GM21737 (cell line): ENCODE results near the gene C6orf15.

Experiments
- ATAC-seq: cut with Tn5 transposase; IDR thresholded peaks from one replicate; pipeline ENCODE4 v1.9.1; 2021; ENCODE audit warnings: mild to moderate bottlenecking, moderate library complexity; ENCODE audit not compliant: unreplicated experiment

Gene C6orf15

GRCh38 chr6:31112478-31112877 is at the start of gene C6orf15:
C6orf15 (minus strand) TSS chr6:31112575; CDS start chr6:31112555, 20 bp downstream.
- no peak for ATAC-seq

GRCh38 chr6:31161216-31162126 is 49.1 kb upstream of the C6orf15 start:
- ATAC-seq: no peak

- ATAC-seq: peak; percentile 5
Measured at GRCh38 chr6:31158863-31159855, 46.8 kb upstream of the C6orf15 start.

- peak; percentile 79 for ATAC-seq
Measured at GRCh38 chr6:31158140-31158862, 45.9 kb upstream of the C6orf15 start, which contains the start of gene TCF19. TCF19 (plus strand) TSS chr6:31158589; CDS start chr6:31159470, 881 bp downstream.

GRCh38 chr6:31157513-31158139 is 45.3 kb upstream of the C6orf15 start, which contains the start of gene CCHCR1:
CCHCR1 (minus strand) TSS chr6:31157802; CDS start chr6:31157600, 202 bp downstream.
- ATAC-seq: peak; percentile 7

GRCh38 chr6:31156641-31157040 is 44.3 kb upstream of the C6orf15 start:
- no peak for ATAC-seq

GRCh38 chr6:31154436-31154835 is 42.1 kb upstream of the C6orf15 start:
- ATAC-seq: no peak

GRCh38 chr6:31152781-31153180 is 40.4 kb upstream of the C6orf15 start:
- no peak for ATAC-seq

GRCh38 chr6:31149827-31150447 is 37.6 kb upstream of the C6orf15 start:
- ATAC-seq: no peak

- no peak for ATAC-seq
Measured at GRCh38 chr6:31145386-31145785, 33.0 kb upstream of the C6orf15 start.

GRCh38 chr6:31144970-31145340 is 32.6 kb upstream of the C6orf15 start:
- no peak for ATAC-seq

- no peak for ATAC-seq
Measured at GRCh38 chr6:31144296-31144969, 32.1 kb upstream of the C6orf15 start.

- no peak for ATAC-seq
Measured at GRCh38 chr6:31143148-31143547, 30.8 kb upstream of the C6orf15 start.

- ATAC-seq: no peak
Measured at GRCh38 chr6:31142361-31142761, 30.0 kb upstream of the C6orf15 start.

- no peak for ATAC-seq
Measured at GRCh38 chr6:31140643-31141042, 28.3 kb upstream of the C6orf15 start.

- ATAC-seq: no peak
Measured at GRCh38 chr6:31139599-31139998, 27.2 kb upstream of the C6orf15 start.

GRCh38 chr6:31138982-31139381 is 26.6 kb upstream of the C6orf15 start, which contains the start of gene PSORS1C2:
PSORS1C2 (minus strand) TSS chr6:31139066; CDS start chr6:31139026, 40 bp downstream.
- no peak for ATAC-seq

- no peak for ATAC-seq
Measured at GRCh38 chr6:31135710-31136109, 23.3 kb upstream of the C6orf15 start.

- no peak for ATAC-seq
Measured at GRCh38 chr6:31132806-31133205, 20.4 kb upstream of the C6orf15 start.
